Sigmoid colon (tissue), 7 donors: Measurements from ENCODE around the gene WDR6. TPM values are rescaled to one million over a fixed set of nuclear protein-coding genes. Genes with fewer than 3 reads are reported as not detected.

Experiments
- DNase-seq: peaks from one replicate; pipeline ENCODE4 v3.0.0-alpha.2; 2019
- H3K27ac ChIP-seq, 4 donors: fragments of 200-600 bp; sonication (generic); one replicate each; pipeline ENCODE4 v1.5.1; 2016 to 2019; ENCODE audit warnings: mild to moderate bottlenecking in 1 of 4
- H3K27me3 ChIP-seq, 3 donors: fragments of 200-600 bp; sonication (generic); one replicate each; pipeline ENCODE4 v1.5.1; 2019; ENCODE audit warnings: mild to moderate bottlenecking in 1 of 3
- H3K36me3 ChIP-seq, 4 donors: fragments of 200-600 bp; sonication (generic); one replicate each; pipeline ENCODE4 v1.5.1; 2016 to 2019
- H3K4me1 ChIP-seq, 4 donors: fragments of 200-600 bp; sonication (generic); one replicate each; pipeline ENCODE4 v1.5.1; 2017 to 2019
- H3K4me3 ChIP-seq, 4 donors: fragments of 200-600 bp; sonication (generic); one replicate each; pipeline ENCODE4 v1.5.1; 2017 to 2019; ENCODE audit warnings: mild to moderate bottlenecking in 2 of 4, moderate library complexity in 1 of 4
- H3K9me3 ChIP-seq, 4 donors: fragments of 200-600 bp in 3 of 4; sonication (generic) in 3 of 4; one replicate each; pipeline versions ENCODE4 v1.5.1 to v1.6.1; 2013 to 2019
- EP300 ChIP-seq, 4 donors: sonication (generic); formaldehyde crosslinking; IDR thresholded peaks; one replicate each; pipeline ENCODE4 v1.6.1; 2017; ENCODE audit warnings: antibody characterized with exemption in 4 of 4
- POLR2A ChIP-seq, 2 donors: fragments of 450-650 bp; IDR thresholded peaks; one replicate each; pipeline ENCODE4 v1.6.1; 2016; ENCODE audit warnings: antibody characterized with exemption in 2 of 2, mild to moderate bottlenecking in 2 of 2, moderate library complexity in 2 of 2
- POLR2AphosphoS5 ChIP-seq, 4 donors: sonication (generic); formaldehyde crosslinking; IDR thresholded peaks; one replicate each; pipeline ENCODE4 v1.6.1; 2017; ENCODE audit warnings: antibody characterized with exemption in 4 of 4
- WGBS, 2 donors: extraction: QIAGEN DNeasy Blood & Tissue Kit; methylation state at CpG; one replicate each; pipeline ENCODE4 v1.1.7; 2013; 5-methylcytosine and 5-hydroxymethylcytosine counted together
- intact Hi-C: fragments of 100-400 bp; cut with DNase I; formaldehyde crosslinking; loops from one replicate; pipeline ENCODE4 v1.15.1; 2023
- polyA plus RNA-seq, 3 donors: library from polyadenylated mRNA; stranded (reverse); fragments of 200-250 nt; gene quantifications; one replicate each; pipeline ENCODE4 v1.2.3, GENCODE V29; 2013
- total RNA-seq, 4 donors: library from RNA; depleted of rRNA; stranded (reverse); fragments of >200 nt; gene quantifications; one replicate each; pipeline ENCODE4 v1.1.0, GENCODE V29; 2016
- TF ChIP-seq, protein P1 (sequence below), 4 experiments: fragments of 450-650 bp in 3 of 4; fragments of 200-600 bp in 1 of 4; IDR thresholded peaks; one replicate each; pipeline ENCODE4 v1.5.1; 2016 to 2019; ENCODE audit warnings: antibody characterized with exemption in 4 of 4, mild to moderate bottlenecking in 3 of 4, moderate library complexity in 2 of 4
- donor health status: healthy with polysubstance abuse.
- donor health status: Bipolar disorder and iron deficiency.
- donor health status: healthy.

The WDR6 gene
- total and polyA plus RNA-seq, 7 donors: 21.0 to 124 (median 89.2) TPM

DNA sequence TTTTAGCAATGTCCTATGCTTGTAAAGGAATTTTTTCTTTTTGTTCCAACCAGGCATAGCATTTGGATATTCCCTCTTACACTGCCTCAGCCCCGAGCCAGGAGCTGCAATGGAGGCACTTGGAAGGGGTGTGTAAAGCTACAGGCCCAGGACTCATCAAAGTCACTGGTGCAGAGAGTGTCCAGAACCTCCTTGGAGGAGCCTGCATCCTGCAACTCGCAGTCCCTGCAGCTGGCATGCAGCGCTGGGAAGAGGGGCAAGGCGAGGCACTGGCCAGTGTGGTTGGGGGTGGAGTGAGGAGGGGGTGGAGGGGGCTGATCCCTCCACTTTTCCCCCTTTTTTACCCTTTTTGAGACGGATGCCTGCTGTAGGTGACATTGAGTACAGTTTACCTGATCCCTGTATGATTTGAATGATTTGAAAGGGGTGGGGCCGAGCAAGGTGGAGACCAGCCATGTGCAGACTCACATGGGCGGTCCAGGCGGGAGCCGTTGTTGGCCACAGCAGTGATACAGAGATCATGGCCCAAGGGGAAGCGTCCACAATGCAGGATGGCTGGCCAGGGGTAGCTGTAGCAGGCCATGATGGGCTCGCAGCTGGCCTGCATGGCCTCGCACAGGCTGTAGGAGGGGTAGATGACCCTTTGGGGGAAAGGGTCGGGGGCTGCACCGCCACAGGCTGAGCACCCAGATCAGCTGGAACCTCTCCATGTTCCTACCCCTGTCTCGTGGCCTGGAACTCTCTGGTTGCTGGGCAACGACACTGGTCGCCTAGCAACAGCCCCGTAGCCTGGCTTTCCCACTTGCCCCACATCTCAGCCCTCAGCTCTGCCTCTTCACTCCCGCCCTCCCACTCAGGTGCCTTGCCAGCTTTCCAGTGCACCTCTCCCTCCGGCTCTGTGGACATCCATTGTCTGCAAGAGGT lies 9.2 kb upstream of the WDR6 start:
- intact Hi-C loops: no loop called here
- Histone ChIP-seq H3K27ac (no peak overlapping the region), H3K9me3 (no peaks in the 10 kb centered on the region), H3K27me3 (no peaks in the 10 kb centered on the region), H3K4me1 (no peaks in the 10 kb centered on the region), H3K36me3 (peaks cover 0 to 19% (median 5%) of the 10 kb centered on the region in 4 donors), H3K4me3 (no peak overlapping the region)
- DNase-seq: no peak
- TF ChIP-seq POLR2AphosphoS5 (IDR thresholded peaks at IDR 0.05) (no peak), EP300 (IDR thresholded peaks at IDR 0.05) (no peak), POLR2A (IDR thresholded peaks at IDR 0.05) (no peak)
- TF ChIP-seq, protein P1, sequence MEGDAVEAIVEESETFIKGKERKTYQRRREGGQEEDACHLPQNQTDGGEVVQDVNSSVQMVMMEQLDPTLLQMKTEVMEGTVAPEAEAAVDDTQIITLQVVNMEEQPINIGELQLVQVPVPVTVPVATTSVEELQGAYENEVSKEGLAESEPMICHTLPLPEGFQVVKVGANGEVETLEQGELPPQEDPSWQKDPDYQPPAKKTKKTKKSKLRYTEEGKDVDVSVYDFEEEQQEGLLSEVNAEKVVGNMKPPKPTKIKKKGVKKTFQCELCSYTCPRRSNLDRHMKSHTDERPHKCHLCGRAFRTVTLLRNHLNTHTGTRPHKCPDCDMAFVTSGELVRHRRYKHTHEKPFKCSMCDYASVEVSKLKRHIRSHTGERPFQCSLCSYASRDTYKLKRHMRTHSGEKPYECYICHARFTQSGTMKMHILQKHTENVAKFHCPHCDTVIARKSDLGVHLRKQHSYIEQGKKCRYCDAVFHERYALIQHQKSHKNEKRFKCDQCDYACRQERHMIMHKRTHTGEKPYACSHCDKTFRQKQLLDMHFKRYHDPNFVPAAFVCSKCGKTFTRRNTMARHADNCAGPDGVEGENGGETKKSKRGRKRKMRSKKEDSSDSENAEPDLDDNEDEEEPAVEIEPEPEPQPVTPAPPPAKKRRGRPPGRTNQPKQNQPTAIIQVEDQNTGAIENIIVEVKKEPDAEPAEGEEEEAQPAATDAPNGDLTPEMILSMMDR (IDR thresholded peaks at IDR 0.05): no peak
- WGBS, 2 donors: 88 to 89% methylated on average over 20 of the region's 20 CpGs

DNA sequence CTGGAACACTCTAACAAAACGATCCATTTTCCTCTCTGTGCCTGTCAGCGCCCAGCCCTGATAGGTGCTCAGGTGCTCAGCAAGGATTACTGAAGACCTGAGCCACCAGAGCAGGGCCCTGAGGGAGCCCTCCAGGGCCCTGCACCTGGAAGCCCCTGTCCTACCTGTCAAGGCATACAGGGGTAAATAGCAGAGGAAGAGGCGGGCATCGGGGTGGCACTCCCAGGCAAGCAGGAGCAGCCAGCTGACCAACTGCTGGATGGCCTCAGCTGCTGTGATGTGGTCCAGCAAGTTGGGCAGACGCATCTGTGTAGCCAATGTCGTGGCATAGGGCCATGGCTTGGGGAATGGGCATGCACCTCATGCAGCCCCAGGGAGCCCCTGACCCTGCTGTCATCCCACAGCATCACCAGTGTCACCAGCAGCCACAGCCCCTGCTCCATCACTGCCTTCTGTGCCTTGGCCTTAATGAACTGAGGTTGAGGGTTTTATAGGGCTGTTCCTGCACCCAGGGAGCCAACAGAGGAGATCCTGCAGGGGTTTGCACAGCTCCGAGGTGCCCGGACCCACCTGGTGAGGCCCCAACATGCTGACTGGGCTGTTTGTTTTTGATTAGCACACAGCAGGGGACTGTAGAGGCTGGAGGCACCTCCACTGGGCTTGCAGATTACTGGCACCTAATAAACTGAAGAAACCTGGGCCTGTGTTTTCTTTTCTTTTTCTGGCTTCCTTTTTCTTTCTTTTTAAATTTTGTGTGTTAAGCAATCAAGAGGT lies 7.9 kb upstream of the WDR6 start:
- Histone ChIP-seq H3K4me3 (no peak overlapping the region), H3K4me1 (no peaks in the 10 kb centered on the region), H3K27ac (no peak overlapping the region), H3K27me3 (no peaks in the 10 kb centered on the region), H3K36me3 (peaks cover 0 to 19% (median 4%) of the 10 kb centered on the region in 4 donors), H3K9me3 (no peaks in the 10 kb centered on the region)
- WGBS, 2 donors: 88 to 90% methylated on average over 8 of the region's 8 CpGs
- TF ChIP-seq POLR2AphosphoS5 (IDR thresholded peaks at IDR 0.05) (no peak), POLR2A (IDR thresholded peaks at IDR 0.05) (no peak), EP300 (IDR thresholded peaks at IDR 0.05) (no peak)
- TF ChIP-seq, protein P1 (IDR thresholded peaks at IDR 0.05): no peak
- no peak for DNase-seq
- intact Hi-C loops: no loop called here

DNA sequence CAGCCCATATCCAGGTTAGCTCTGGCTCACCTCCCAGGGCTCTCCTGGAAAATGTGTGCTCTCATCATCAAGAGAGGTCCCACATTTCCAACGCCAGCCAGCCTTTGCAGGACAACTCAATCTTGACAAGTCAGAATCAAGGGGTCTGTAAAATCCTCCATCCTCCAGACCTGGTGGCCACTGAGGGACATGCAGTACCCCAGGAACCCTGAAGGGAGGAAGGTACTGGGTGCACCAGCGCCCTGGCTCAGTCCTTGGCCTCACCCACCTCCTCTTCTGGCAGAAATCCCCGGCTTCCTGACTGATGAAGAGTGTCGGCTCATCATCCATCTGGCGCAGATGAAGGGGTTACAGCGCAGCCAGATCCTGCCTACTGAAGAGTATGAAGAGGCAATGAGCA lies 6.0 kb upstream of the WDR6 start:
- H3K36me3 ChIP-seq: peaks cover 0 to 17% (median 3%) of the 10 kb centered on the region in 4 donors
- TF ChIP-seq POLR2A (IDR thresholded peaks at IDR 0.05) (no peak), POLR2AphosphoS5 (IDR thresholded peaks at IDR 0.05) (no peak), EP300 (IDR thresholded peaks at IDR 0.05) (no peak)
- TF ChIP-seq, protein P1 (IDR thresholded peaks at IDR 0.05): no peak
- no peaks in the 10 kb centered on the region for H3K27me3 ChIP-seq
- 92 to 95% methylated on average over 6 of the region's 6 CpGs for WGBS, 2 donors
- no peak for DNase-seq
- no peak overlapping the region for H3K4me3 ChIP-seq
- no peak overlapping the region for H3K27ac ChIP-seq
- intact Hi-C loops: no loop called here
- no peaks in the 10 kb centered on the region for H3K9me3 ChIP-seq
- H3K4me1 ChIP-seq: peaks cover 0 to 3% (median 1%) of the 10 kb centered on the region in 4 donors

DNA sequence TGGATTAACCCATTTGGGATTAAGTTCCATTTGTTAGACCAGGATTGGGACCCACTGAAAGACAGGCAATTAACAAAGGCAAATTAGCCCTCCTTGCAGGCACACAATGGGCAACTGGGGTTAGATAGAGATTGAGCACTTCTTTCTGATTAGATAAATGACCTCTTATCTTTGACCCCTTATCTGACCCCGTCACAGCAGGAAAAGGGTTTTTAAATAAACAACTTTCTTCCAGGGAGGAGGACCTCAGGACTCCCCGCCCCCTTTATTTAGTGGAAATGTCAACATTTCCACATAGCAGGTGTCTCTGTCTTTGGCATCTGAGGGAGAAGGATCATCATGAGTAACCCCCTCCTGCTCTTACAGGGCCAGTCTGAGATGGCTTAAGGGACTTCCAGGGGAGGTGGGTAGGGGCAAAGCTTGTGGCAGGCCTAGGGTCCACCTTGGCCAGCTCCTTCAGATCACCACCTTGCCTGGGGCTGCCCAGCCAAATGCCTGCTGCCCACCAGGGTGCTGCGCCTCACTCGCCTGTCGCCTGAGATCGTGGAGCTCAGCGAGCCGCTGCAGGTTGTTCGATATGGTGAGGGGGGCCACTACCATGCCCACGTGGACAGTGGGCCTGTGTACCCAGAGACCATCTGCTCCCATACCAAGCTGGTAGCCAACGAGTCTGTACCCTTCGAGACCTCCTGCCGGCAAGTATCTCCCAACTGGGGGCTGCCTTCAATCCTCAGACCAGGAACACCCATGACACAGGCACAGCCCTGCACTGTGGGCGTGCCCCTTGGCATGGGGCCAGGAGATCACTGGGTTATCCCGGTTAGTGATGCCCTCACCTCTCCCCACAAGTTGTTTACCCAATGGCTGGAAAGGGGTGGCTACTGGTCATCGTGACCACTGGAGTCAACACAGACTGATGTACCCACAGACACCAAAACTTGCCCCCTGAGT lies 2.6 kb upstream of the WDR6 start:
- H3K36me3 ChIP-seq: peaks cover 0 to 3% (median 0%) of the 10 kb centered on the region in 4 donors
- peaks cover 0 to 27% (median 18%) of the 10 kb centered on the region in 4 donors for H3K4me1 ChIP-seq
- no peak for TF ChIP-seq EP300 (IDR thresholded peaks at IDR 0.05)
- TF ChIP-seq POLR2A (IDR thresholded peaks at IDR 0.05): no peak
- TF ChIP-seq, protein P1 (IDR thresholded peaks at IDR 0.05): no peak
- TF ChIP-seq POLR2AphosphoS5 (IDR thresholded peaks at IDR 0.05): no peak
- no peak overlapping the region for H3K4me3 ChIP-seq
- intact Hi-C loops: no loop called here
- H3K9me3 ChIP-seq: no peaks in the 10 kb centered on the region
- H3K27ac ChIP-seq: no peak overlapping the region
- peak; percentile 76 for DNase-seq
- 73 to 87% methylated on average over 16 of the region's 16 CpGs for WGBS, 2 donors
- H3K27me3 ChIP-seq: no peaks in the 10 kb centered on the region
